ENCODE results near the gene USP3. TPM values are rescaled to one million over a fixed set of nuclear protein-coding genes. Genes with fewer than 3 reads are reported as not detected.

The USP3 gene
- total and polyA plus RNA-seq, 3 donors from 2014 or later = 23.2 to 43.1 (median 38.5) TPM

- no peak for DNase-seq
- Histone ChIP-seq H3K27ac (no peak overlapping the region), H3K9me3 (no peaks in the 10 kb centered on the region), H3K36me3 (ENCODE audit: low read depth, missing control alignments) (no peaks in the 10 kb centered on the region), H3K4me1 (peaks cover 12% of the 10 kb centered on the region), H3K4me3 (no peak overlapping the region), H3K27me3 (no peaks in the 10 kb centered on the region)
- intact Hi-C loops (cut with DNase I; ENCODE audit: low total_unique reads) = no loop called here
- WGBS, 2 donors = 73 to 78% methylated on average over 5 of the region's 5 CpGs
- TF ChIP-seq, protein P1, sequence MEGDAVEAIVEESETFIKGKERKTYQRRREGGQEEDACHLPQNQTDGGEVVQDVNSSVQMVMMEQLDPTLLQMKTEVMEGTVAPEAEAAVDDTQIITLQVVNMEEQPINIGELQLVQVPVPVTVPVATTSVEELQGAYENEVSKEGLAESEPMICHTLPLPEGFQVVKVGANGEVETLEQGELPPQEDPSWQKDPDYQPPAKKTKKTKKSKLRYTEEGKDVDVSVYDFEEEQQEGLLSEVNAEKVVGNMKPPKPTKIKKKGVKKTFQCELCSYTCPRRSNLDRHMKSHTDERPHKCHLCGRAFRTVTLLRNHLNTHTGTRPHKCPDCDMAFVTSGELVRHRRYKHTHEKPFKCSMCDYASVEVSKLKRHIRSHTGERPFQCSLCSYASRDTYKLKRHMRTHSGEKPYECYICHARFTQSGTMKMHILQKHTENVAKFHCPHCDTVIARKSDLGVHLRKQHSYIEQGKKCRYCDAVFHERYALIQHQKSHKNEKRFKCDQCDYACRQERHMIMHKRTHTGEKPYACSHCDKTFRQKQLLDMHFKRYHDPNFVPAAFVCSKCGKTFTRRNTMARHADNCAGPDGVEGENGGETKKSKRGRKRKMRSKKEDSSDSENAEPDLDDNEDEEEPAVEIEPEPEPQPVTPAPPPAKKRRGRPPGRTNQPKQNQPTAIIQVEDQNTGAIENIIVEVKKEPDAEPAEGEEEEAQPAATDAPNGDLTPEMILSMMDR (IDR thresholded peaks at IDR 0.05) = no peak
- TF ChIP-seq POLR2A (IDR thresholded peaks at IDR 0.05) = no peak
Observed at GRCh38 chr15:63512148-63512547, 7.8 kb downstream of the USP3 start.

- 83 to 89% methylated on average over 6 of the region's 6 CpGs for WGBS, 2 donors
Observed at GRCh38 chr15:63513271-63513670, 8.9 kb downstream of the USP3 start.

GRCh38 chr15:63513728-63514127, 9.3 kb downstream of the USP3 start:
- no peak for DNase-seq
- intact Hi-C loops (cut with DNase I; ENCODE audit: low total_unique reads) = no loop called here
- H3K9me3 ChIP-seq = no peaks in the 10 kb centered on the region
- H3K36me3 ChIP-seq (ENCODE audit: low read depth, missing control alignments) = no peaks in the 10 kb centered on the region
- 83% methylated on average over 3 of the region's 3 CpGs for WGBS, 2 donors
- no peak overlapping the region for H3K4me3 ChIP-seq
- H3K27ac ChIP-seq = no peak overlapping the region
- peaks cover 19% of the 10 kb centered on the region for H3K4me1 ChIP-seq
- TF ChIP-seq, protein P1 (IDR thresholded peaks at IDR 0.05) = no peak
- no peak for TF ChIP-seq POLR2A (IDR thresholded peaks at IDR 0.05)
- no peaks in the 10 kb centered on the region for H3K27me3 ChIP-seq

More at GRCh38 chr15:63513271-63513670, 8.9 kb downstream of the USP3 start:
- no peaks in the 10 kb centered on the region for H3K9me3 ChIP-seq
- no peak overlapping the region for H3K4me3 ChIP-seq
- intact Hi-C loops (cut with DNase I; ENCODE audit: low total_unique reads) = no loop called here
- no peak for DNase-seq
- H3K27me3 ChIP-seq = no peaks in the 10 kb centered on the region
- no peaks in the 10 kb centered on the region for H3K36me3 ChIP-seq (ENCODE audit: low read depth, missing control alignments)
- no peak for TF ChIP-seq POLR2A (IDR thresholded peaks at IDR 0.05)
- TF ChIP-seq, protein P1 (IDR thresholded peaks at IDR 0.05) = no peak
- peaks cover 19% of the 10 kb centered on the region for H3K4me1 ChIP-seq
- H3K27ac ChIP-seq = peak overlapping the region in 1 of 2 donors; percentile 22

DNA sequence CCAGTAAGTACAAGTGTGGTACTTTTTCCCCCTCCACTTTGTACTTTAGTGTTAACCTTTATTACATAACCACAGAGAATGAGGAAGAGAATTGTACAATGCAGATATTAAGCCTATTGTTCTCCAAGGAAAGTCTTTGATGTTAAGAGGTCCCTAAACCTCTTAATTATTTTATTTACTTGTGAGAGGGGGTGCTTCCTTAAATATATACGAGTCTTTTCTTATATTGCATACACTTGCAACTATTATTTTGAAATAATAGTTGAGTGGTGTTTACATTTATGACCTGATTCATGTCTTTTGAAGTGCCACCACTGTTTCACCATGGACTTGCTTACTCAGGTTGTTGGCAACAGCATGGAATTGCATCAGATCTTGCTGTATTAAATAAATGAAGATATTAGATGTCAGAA, 10.1 kb downstream of the USP3 start:
- TF ChIP-seq, protein P1 (IDR thresholded peaks at IDR 0.05) = no peak
- TF ChIP-seq POLR2A (IDR thresholded peaks at IDR 0.05) = no peak
- H3K27me3 ChIP-seq = no peaks in the 10 kb centered on the region
- H3K27ac ChIP-seq = no peak overlapping the region
- intact Hi-C loops (cut with DNase I; ENCODE audit: low total_unique reads) = no loop called here
- no peaks in the 10 kb centered on the region for H3K36me3 ChIP-seq (ENCODE audit: low read depth, missing control alignments)
- H3K9me3 ChIP-seq = no peaks in the 10 kb centered on the region
- no peak overlapping the region for H3K4me3 ChIP-seq
- 61 to 81% methylated on average over 1 of the region's 1 CpG for WGBS, 2 donors
- no peak for DNase-seq
- peaks cover 24% of the 10 kb centered on the region for H3K4me1 ChIP-seq

GRCh38 chr15:63517202-63517601, 12.8 kb downstream of the USP3 start:
- Histone ChIP-seq H3K9me3 (no peaks in the 10 kb centered on the region), H3K4me3 (no peak overlapping the region), H3K27me3 (no peaks in the 10 kb centered on the region), H3K36me3 (ENCODE audit: low read depth, missing control alignments) (no peaks in the 10 kb centered on the region), H3K27ac (no peak overlapping the region), H3K4me1 (peaks cover 47% of the 10 kb centered on the region)
- intact Hi-C loops (cut with DNase I; ENCODE audit: low total_unique reads) = no loop called here
- TF ChIP-seq, protein P1 (IDR thresholded peaks at IDR 0.05) = no peak
- no peak for TF ChIP-seq POLR2A (IDR thresholded peaks at IDR 0.05)
- no peak for DNase-seq

Data from testis (tissue), 3 donors.